ENCODE measurements around the gene CMSS1. TPM values are rescaled to one million over a fixed set of nuclear protein-coding genes. Genes with fewer than 3 reads are reported as not detected.

Gene CMSS1
- total RNA-seq, 2 donors from 2014 or later = 18.1 to 22.7 TPM

DNA sequence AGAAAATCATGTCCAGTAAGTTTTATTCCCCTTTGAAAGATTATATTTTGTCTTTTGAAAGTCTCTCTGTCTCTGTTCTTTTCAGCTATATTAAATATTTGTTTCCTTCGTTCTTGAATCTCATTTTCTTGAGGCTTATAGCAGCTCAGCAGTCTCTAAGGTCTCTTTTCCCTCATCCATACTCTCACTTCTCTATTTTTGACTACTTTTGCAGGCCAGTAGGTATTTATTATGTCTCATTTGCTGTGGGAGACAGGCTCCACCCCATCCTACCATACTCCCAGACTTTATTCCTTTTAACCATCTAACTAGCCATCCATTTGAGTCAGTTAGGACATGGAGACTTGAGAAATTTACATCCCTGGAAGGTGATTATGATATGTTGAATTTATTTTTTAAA lies 225.6 kb downstream of the CMSS1 start:
- Histone ChIP-seq H3K27me3 (replicated peaks; ENCODE audit: insufficient read depth) (no peaks in the 10 kb centered on the region), H3K4me3 (no peak overlapping the region), H3K9me3 (no peaks in the 10 kb centered on the region), H3K4me1 (ENCODE audit: control insufficient read depth in 1 of 2, low read depth in 2 of 2) (peaks cover 38 to 76% of the 10 kb centered on the region in 2 donors), H3K36me3 (no peaks in the 10 kb centered on the region), H3K27ac (peak overlapping the region; percentile 82 to 92)
- ATAC-seq (ENCODE audit: insufficient number of reproducible peaks, low FRiP score, low read depth) (no peak), DNase-seq (ENCODE audit: low spot score) (no peak)
- TF ChIP-seq CTCF (IDR thresholded peaks at IDR 0.05) = no peak

DNA sequence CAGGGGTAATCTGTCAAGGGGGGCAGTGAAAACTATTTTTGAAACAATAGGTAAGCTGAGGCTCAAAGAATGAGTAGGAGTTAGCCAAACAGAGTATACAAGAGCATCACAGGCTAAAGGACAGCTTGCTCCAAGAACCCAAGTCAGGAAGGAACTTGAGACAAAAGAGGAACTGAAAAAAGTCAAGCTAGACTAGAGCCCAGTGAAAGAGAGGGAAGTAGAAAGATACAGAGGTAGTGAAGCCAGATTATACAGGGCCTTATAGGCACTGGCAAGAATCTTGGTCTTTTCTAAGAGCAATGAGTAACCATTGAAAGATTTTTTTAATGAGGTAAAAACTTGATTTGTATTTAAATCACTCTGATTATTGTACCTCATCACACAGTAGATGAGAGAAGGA lies 226.7 kb downstream of the CMSS1 start:
- ATAC-seq (ENCODE audit: insufficient number of reproducible peaks, low FRiP score, low read depth) (no peak), DNase-seq (ENCODE audit: low spot score) (no peak)
- Histone ChIP-seq H3K9me3 (no peaks in the 10 kb centered on the region), H3K4me3 (no peak overlapping the region), H3K36me3 (no peaks in the 10 kb centered on the region), H3K27ac (peak overlapping the region; percentile 82 to 92), H3K27me3 (replicated peaks; ENCODE audit: insufficient read depth) (no peaks in the 10 kb centered on the region), H3K4me1 (ENCODE audit: control insufficient read depth in 1 of 2, low read depth in 2 of 2) (peaks cover 41 to 85% of the 10 kb centered on the region in 2 donors)
- TF ChIP-seq CTCF (IDR thresholded peaks at IDR 0.05) = no peak

GRCh38 chr3:100045696-100046095 lies 228.0 kb downstream of the CMSS1 start:
- TF ChIP-seq CTCF (IDR thresholded peaks at IDR 0.05) = no peak
- H3K9me3 ChIP-seq = no peaks in the 10 kb centered on the region
- H3K36me3 ChIP-seq = no peaks in the 10 kb centered on the region
- H3K27me3 ChIP-seq (replicated peaks; ENCODE audit: insufficient read depth) = no peaks in the 10 kb centered on the region
- H3K27ac ChIP-seq = peak overlapping the region; percentile 82 to 92
- H3K4me3 ChIP-seq = no peak overlapping the region
- H3K4me1 ChIP-seq (ENCODE audit: control insufficient read depth in 1 of 2, low read depth in 2 of 2) = peaks cover 35 to 74% of the 10 kb centered on the region in 2 donors
- DNase-seq (ENCODE audit: low spot score) (no peak), ATAC-seq (ENCODE audit: insufficient number of reproducible peaks, low FRiP score, low read depth) (no peak)

DNA sequence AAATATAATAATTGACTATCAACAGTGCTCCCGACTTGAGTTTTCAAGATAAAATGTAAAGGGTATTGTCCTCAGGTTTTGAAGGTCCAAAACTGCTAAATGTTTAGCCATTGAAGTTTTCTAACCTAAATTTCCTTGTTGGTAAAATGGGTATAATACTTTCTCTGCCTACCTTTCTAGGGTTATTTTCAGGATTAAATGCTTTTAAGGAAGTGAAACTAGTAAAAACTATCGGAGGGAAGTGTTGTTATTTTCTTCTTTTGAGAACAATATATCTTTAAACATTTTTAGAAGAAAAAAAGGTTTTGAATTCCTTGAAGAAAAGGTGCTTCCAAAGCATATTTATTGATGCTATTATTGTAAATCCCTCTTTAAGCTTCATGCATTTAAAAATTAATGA lies 229.3 kb downstream of the CMSS1 start:
- no peak for ATAC-seq (ENCODE audit: insufficient number of reproducible peaks, low FRiP score, low read depth)
- H3K4me1 ChIP-seq (ENCODE audit: control insufficient read depth in 1 of 2, low read depth in 2 of 2) = peaks cover 30 to 62% of the 10 kb centered on the region in 2 donors

DNA sequence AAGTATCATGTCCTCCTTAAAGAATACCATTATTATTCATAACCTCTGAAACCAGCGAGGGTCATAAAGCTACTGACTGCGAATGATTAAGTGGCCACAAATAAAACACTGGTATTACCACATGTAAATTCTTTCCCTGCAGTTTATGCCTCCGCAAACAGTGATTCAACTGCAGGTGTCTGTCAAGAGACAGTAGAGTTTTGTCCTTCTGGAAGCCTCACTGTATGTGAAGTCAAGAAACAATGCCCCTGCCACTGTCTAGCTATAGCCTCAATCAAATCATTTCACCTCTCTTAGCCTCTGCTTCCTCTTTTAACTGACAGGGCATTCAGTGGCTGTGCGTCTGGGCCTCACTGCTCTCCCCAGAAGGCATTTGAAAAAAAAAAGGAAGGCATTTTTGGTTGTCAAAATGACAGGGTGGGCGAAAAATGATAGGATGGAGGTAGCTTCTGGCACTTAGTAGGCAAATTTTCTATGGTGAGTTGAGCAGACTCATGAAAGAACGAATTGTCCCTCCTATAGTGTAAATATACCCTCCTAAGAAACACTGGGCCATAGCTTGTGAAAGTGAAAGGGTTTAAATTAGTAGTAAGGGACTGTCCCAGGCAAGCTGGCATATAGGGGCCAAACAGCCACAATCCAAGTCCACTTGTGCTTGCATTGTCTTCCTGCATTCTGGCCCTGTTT lies 229.9 kb downstream of the CMSS1 start:
- H3K27ac ChIP-seq = peak overlapping the region; percentile 59 to 82
- H3K4me1 ChIP-seq (ENCODE audit: control insufficient read depth in 1 of 2, low read depth in 2 of 2) = peaks cover 29 to 56% of the 10 kb centered on the region in 2 donors
- ATAC-seq (ENCODE audit: insufficient number of reproducible peaks, low FRiP score, low read depth) (no peak), DNase-seq (ENCODE audit: low spot score) (no peak)
- TF ChIP-seq CTCF (IDR thresholded peaks at IDR 0.05) = no peak
- H3K4me3 ChIP-seq = peak overlapping the region; percentile 37
- H3K27me3 ChIP-seq (replicated peaks; ENCODE audit: insufficient read depth) = no peaks in the 10 kb centered on the region
- H3K36me3 ChIP-seq = no peaks in the 10 kb centered on the region
- no peaks in the 10 kb centered on the region for H3K9me3 ChIP-seq

More for the DNA sequence above, 229.3 kb downstream of the CMSS1 start:
- H3K27me3 ChIP-seq (replicated peaks; ENCODE audit: insufficient read depth) = no peaks in the 10 kb centered on the region
- no peak for DNase-seq (ENCODE audit: low spot score)
- H3K4me3 ChIP-seq = peak overlapping the region; percentile 37
- no peaks in the 10 kb centered on the region for H3K36me3 ChIP-seq
- H3K9me3 ChIP-seq = no peaks in the 10 kb centered on the region
- TF ChIP-seq CTCF (IDR thresholded peaks at IDR 0.05) = no peak
- H3K27ac ChIP-seq = peak overlapping the region in 1 of 2 donors; percentile 82
